Endodermal cell (in vitro differentiated cells): ENCODE results near the gene SLC25A10. TPM values are rescaled to one million over a fixed set of nuclear protein-coding genes. Genes with fewer than 3 reads are reported as not detected.

Source experiments
- DNase-seq: peaks from one replicate; pipeline ENCODE4 v3.0.0-alpha.2; 2017
- H3K27ac ChIP-seq: 2 replicates; pipeline ENCODE4 v1.5.1; 2013; ENCODE audit warnings: mild to moderate bottlenecking, low read depth, low read length, moderate library complexity
- H3K27me3 ChIP-seq: 2 replicates; pipeline ENCODE4 v1.6.1; 2013; ENCODE audit warnings: mild to moderate bottlenecking, low read length, moderate library complexity; ENCODE audit not compliant: insufficient read depth, control insufficient read depth, poor library complexity, severe bottlenecking
- H3K36me3 ChIP-seq: 2 replicates; pipeline ENCODE4 v1.7.0; 2013; ENCODE audit warnings: mild to moderate bottlenecking, low read length, moderate library complexity; ENCODE audit not compliant: control insufficient read depth, insufficient read depth
- H3K4me1 ChIP-seq: one replicate; pipeline ENCODE4 v1.7.0; 2013; ENCODE audit warnings: low read length; ENCODE audit not compliant: control insufficient read depth, insufficient read depth
- H3K4me3 ChIP-seq: 2 replicates; pipeline ENCODE4 v1.5.1; 2013; ENCODE audit warnings: mild to moderate bottlenecking, low read length, moderate library complexity
- H3K9ac ChIP-seq: 2 replicates; pipeline ENCODE4 v1.6.1; 2013; ENCODE audit warnings: mild to moderate bottlenecking, low read length, moderate library complexity; ENCODE audit not compliant: poor library complexity, severe bottlenecking; ENCODE audit errors: extremely low read depth
- H3K9me3 ChIP-seq: 2 replicates; pipeline ENCODE4 v1.6.1; 2013; ENCODE audit warnings: mild to moderate bottlenecking, low read length, moderate library complexity; ENCODE audit not compliant: control insufficient read depth
- H3K27ac Mint-ChIP-seq: 2 replicates; pipeline ENCODE4 v1.8.0; 2020; ENCODE audit warnings: mixed read lengths
- H3K27me3 Mint-ChIP-seq: 2 replicates; pipeline ENCODE4 v1.8.0; 2021; ENCODE audit warnings: mild to moderate bottlenecking, mixed read lengths; ENCODE audit not compliant: insufficient read depth
- H3K36me3 Mint-ChIP-seq: 2 replicates; pipeline ENCODE4 v1.8.0; 2020; ENCODE audit warnings: low read depth, mixed read lengths
- H3K4me1 Mint-ChIP-seq: 2 replicates; pipeline ENCODE4 v1.8.0; 2020; ENCODE audit warnings: mixed read lengths
- H3K4me3 Mint-ChIP-seq: 2 replicates; pipeline ENCODE4 v1.8.0; 2020; ENCODE audit warnings: mild to moderate bottlenecking, moderate library complexity, mixed read lengths
- H3K9me3 Mint-ChIP-seq: 2 replicates; pipeline ENCODE4 v1.8.0; 2020; ENCODE audit warnings: mild to moderate bottlenecking, mixed read lengths
- CTCF ChIP-seq: fragments of 200-600 bp; sonication (generic); conservative IDR thresholded peaks from 2 replicates; pipeline ENCODE4 v1.5.0; 2021; ENCODE audit warnings: antibody characterized with exemption, mild to moderate bottlenecking
- WGBS, 2 experiments: methylation state at CpG; one replicate each; pipeline versions ENCODE4 v1.1.5 to v1.1.7; 2013; ENCODE audit warnings: missing lambda C conversion rate in 2 of 2, mixed read lengths in 1 of 2; ENCODE audit not compliant: insufficient coverage in 1 of 2, insufficient read length in 1 of 2; 5-methylcytosine and 5-hydroxymethylcytosine counted together
- long read RNA-seq, 4 experiments: library from polyadenylated mRNA in 2 of 4; library from RNA in 1 of 4; library from capped mRNA in 1 of 4; stranded (forward) in 3 of 4; unstranded in 1 of 4; transcript quantifications; one replicate each; pipeline ENCODE4 v2.0.0, GENCODE V29; 2020 to 2021; ENCODE audit warnings: inconsistent platforms in 1 of 4
- polyA plus RNA-seq, 2 experiments: library from polyadenylated mRNA; stranded (reverse); fragments of 50-300 nt; gene quantifications; one replicate each; pipeline ENCODE4 v1.2.3, GENCODE V29; 2013
- total RNA-seq, 2 donors: library from RNA; stranded (reverse); fragmentation: NEBNext Ultra II Directional in 1 of 2; extraction: Animal tissue kit (Norgen Biotek cat#: 25700) in 1 of 2; gene quantifications; 2 replicates in 1 of 2; 3 replicates in 1 of 2; pipeline ENCODE4 v1.2.1, GENCODE V29; 2021

Gene SLC25A10
- total RNA-seq = 10 to 100 TPM; 24.8 to 37.6 TPM
- 13.3 TPM for polyA plus RNA-seq (2013, experiment 1 of 2)
- polyA plus RNA-seq (2013, experiment 2 of 2) = 12.0 TPM
- long read RNA-seq, experiment 1, transcript SLC25A10-202 (11 exons, 1,885 nt) = major isoform, 10 of 25 reads
- long read RNA-seq, experiment 1, partial matches to known transcripts = 4 of 25 reads
- long read RNA-seq, experiment 1, other reads (novel, unspliced or antisense) = 11 of 25 reads
- long read RNA-seq, experiment 2, transcript SLC25A10-202 (11 exons, 1,885 nt) = major isoform, 58 of 73 reads
- long read RNA-seq, experiment 2, partial matches to known transcripts = 7 of 73 reads
- long read RNA-seq, experiment 2, other reads (novel, unspliced or antisense) = 4 of 73 reads
- long read RNA-seq, experiment 3, transcript SLC25A10-202 (11 exons, 1,885 nt) = major isoform, 36 of 45 reads
- long read RNA-seq, experiment 3, partial matches to known transcripts = 0 of 45 reads
- long read RNA-seq, experiment 3, other reads (novel, unspliced or antisense) = 6 of 45 reads
- long read RNA-seq, experiment 4, partial matches to known transcripts = 0 of 6 reads
- long read RNA-seq, experiment 4, other reads (novel, unspliced or antisense) = 1 of 6 reads

- Mint-ChIP-seq H3K9me3 (no peaks in the 10 kb centered on the region), H3K36me3 (peaks cover 8% of the 10 kb centered on the region), H3K4me3 (peak within 1 kb of the TSS; percentile 74), H3K4me1 (peaks cover 6% of the 10 kb centered on the region), H3K27ac (peak within 1 kb of the TSS; percentile 75), H3K27me3 (peaks cover 3% of the 10 kb centered on the region)
- no peak for TF ChIP-seq CTCF
- peak within 1 kb of the TSS; percentile 57 for H3K9ac ChIP-seq
- H3K27me3 ChIP-seq = no peaks in the 10 kb centered on the region
- no peak within 1 kb of the TSS for H3K27ac ChIP-seq
- 0% methylated on average over 26 to 89 of the region's 89 CpGs for WGBS, 2 experiments
- DNase-seq = peak; percentile 89
- no peaks in the 10 kb centered on the region for H3K9me3 ChIP-seq
- H3K36me3 ChIP-seq = peaks cover 14% of the 10 kb centered on the region
- H3K4me1 ChIP-seq = peaks cover 12% of the 10 kb centered on the region
- H3K4me3 ChIP-seq = peak within 1 kb of the TSS; percentile 79
Measured at GRCh38 chr17:81711814-81712467, at the start of gene SLC25A10. TSS of gene SLC25A10 (plus strand) at chr17:81712284. CDS start at chr17:81712427, 143 bp downstream.

GRCh38 chr17:81664051-81664470 is 48.0 kb upstream of the SLC25A10 start:
- H3K27me3 ChIP-seq = no peaks in the 10 kb centered on the region
- no peaks in the 10 kb centered on the region for H3K27me3 Mint-ChIP-seq
- H3K9ac ChIP-seq = no peak overlapping the region
- no peaks in the 10 kb centered on the region for H3K9me3 Mint-ChIP-seq
- no peaks in the 10 kb centered on the region for H3K9me3 ChIP-seq
- peaks cover 22% of the 10 kb centered on the region for H3K36me3 Mint-ChIP-seq
- no peak overlapping the region for H3K4me3 Mint-ChIP-seq
- peaks cover 13% of the 10 kb centered on the region for H3K4me1 Mint-ChIP-seq
- H3K4me3 ChIP-seq = no peak overlapping the region
- no peak overlapping the region for H3K27ac Mint-ChIP-seq
- H3K4me1 ChIP-seq = peaks cover 15% of the 10 kb centered on the region
- no peak for DNase-seq
- WGBS, 2 experiments = 89 to 96% methylated on average over 3 to 7 of the region's 7 CpGs
- H3K36me3 ChIP-seq = peaks cover 20% of the 10 kb centered on the region
- H3K27ac ChIP-seq = no peak overlapping the region
- no peak for TF ChIP-seq CTCF

DNA sequence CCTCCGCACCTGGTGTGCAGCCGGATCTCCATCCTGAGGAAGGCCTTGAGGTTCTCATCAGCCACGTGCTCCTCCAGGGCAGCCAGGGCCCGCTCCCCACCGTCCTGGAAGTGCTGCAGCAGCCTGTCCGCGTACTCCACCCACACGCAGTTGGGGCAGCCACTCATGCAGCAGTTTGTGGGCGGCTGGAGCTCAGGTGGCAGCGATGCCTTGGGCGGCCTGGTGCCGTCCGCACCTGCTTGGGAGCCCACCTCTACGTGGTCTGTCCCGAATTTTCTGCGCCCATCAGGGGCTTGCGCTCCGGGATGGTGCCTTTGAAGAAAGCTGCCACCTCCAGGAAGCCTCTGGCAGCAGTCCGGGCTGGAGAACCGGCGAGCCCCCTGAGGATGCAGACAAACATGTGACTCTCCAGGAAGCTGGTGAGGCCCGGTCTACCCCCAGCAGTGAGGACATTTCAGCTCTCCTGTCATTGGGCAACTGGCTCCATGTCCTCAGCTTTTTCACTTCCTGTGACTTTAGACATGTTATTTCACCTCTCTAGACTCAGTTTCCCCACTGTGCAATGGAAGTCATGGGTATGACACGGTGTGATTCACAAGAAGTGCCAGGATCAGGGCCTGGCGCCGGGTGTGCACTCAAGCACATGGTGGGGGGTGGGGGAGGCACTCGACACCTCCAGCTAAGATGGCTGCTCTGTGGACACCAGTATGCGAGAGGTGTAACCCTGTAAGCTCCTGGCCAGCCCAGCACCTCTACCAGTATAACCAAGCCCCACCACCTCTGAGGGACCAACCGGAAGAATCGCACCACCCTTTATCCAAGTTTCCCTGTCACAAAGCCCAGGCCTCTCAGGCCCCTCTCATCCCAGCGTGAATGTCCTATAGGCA is 46.6 kb upstream of the SLC25A10 start:
- Histone ChIP-seq H3K36me3 (peaks cover 34% of the 10 kb centered on the region), H3K9me3 (no peaks in the 10 kb centered on the region), H3K4me1 (peaks cover 15% of the 10 kb centered on the region), H3K27ac (peak overlapping the region; percentile 30), H3K4me3 (peak overlapping the region; percentile 96), H3K9ac (peak overlapping the region; percentile 70), H3K27me3 (no peaks in the 10 kb centered on the region)
- no peak for TF ChIP-seq CTCF
- peaks cover 13% of the 10 kb centered on the region for H3K4me1 Mint-ChIP-seq
- H3K9me3 Mint-ChIP-seq = no peaks in the 10 kb centered on the region
- no peaks in the 10 kb centered on the region for H3K27me3 Mint-ChIP-seq
- peak overlapping the region; percentile 68 for H3K27ac Mint-ChIP-seq
- H3K36me3 Mint-ChIP-seq = peaks cover 36% of the 10 kb centered on the region
- peak overlapping the region; percentile 72 for H3K4me3 Mint-ChIP-seq
- WGBS, 2 experiments = 79 to 86% methylated on average over 25 to 30 of the region's 30 CpGs
- peak; percentile 70 for DNase-seq
